ENCODE results near the gene ABHD8. TPM values are rescaled to one million over a fixed set of nuclear protein-coding genes. Genes with fewer than 3 reads are reported as not detected.
A peak's percentile ranks its signal among the peaks of the same experiment; 100 is the strongest.

Gene ABHD8
- total and polyA plus RNA-seq, 2 of the 13 experiments (the other 11 are each of a cell fraction or from before 2014, with no cell fraction given): 6.3 to 7.2 TPM

DNA sequence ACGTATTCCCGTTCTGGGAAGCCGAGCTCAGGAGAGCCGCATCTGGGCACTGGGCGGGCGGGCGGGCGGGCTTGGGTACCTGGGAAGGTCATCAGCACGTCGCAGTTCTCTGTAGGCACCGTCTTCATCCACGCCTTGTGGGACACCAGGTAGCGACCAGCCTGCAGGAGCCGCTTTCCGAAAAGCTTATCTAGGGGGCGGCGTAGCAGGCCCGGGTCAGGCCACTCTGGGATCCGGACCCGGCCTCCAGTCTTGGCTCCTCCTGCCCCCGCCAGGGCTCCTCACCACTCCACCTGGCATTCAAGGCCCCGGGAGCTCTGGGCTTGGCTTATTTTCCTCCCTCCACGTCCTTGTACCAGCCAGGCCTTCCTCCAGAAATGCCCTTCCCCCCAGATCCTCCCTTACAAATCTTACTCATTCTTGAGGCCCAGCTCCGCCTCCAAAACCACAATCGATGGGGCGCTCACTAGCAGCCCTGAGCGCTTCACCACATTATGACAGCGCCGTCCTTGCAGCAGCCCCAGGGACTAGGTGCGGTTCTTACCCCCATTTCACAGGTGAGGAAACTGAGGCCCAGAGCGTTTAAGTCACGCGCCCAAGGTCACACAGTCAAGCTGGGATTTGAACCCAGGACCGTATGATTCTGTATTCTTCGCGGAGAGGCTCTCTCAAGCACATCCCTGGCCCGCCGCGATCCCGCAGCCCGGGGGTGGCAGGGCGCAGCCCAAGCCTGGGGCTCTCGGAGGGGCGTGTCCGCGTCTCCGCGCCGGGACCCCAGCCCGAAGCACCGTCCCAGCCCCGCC lies 30.6 kb upstream of the ABHD8 start (continued):
- TF ChIP-seq, protein P1, sequence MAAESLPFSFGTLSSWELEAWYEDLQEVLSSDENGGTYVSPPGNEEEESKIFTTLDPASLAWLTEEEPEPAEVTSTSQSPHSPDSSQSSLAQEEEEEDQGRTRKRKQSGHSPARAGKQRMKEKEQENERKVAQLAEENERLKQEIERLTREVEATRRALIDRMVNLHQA (CRISPR knock-in tag; IDR thresholded peaks at IDR 0.05): no peak
- TF ChIP-seq SALL1 (CRISPR knock-in tag; IDR thresholded peaks at IDR 0.05) (no peak), SP4 (CRISPR knock-in tag; IDR thresholded peaks at IDR 0.05) (no peak)
- TF ChIP-seq, protein P2, sequence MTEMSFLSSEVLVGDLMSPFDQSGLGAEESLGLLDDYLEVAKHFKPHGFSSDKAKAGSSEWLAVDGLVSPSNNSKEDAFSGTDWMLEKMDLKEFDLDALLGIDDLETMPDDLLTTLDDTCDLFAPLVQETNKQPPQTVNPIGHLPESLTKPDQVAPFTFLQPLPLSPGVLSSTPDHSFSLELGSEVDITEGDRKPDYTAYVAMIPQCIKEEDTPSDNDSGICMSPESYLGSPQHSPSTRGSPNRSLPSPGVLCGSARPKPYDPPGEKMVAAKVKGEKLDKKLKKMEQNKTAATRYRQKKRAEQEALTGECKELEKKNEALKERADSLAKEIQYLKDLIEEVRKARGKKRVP (CRISPR knock-in tag; IDR thresholded peaks at IDR 0.05): no peak
- TF ChIP-seq, protein P3, sequence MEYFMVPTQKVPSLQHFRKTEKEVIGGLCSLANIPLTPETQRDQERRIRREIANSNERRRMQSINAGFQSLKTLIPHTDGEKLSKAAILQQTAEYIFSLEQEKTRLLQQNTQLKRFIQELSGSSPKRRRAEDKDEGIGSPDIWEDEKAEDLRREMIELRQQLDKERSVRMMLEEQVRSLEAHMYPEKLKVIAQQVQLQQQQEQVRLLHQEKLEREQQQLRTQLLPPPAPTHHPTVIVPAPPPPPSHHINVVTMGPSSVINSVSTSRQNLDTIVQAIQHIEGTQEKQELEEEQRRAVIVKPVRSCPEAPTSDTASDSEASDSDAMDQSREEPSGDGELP (IDR thresholded peaks at IDR 0.05; ENCODE audit: borderline replicate concordance, low read depth): no peak

DNA sequence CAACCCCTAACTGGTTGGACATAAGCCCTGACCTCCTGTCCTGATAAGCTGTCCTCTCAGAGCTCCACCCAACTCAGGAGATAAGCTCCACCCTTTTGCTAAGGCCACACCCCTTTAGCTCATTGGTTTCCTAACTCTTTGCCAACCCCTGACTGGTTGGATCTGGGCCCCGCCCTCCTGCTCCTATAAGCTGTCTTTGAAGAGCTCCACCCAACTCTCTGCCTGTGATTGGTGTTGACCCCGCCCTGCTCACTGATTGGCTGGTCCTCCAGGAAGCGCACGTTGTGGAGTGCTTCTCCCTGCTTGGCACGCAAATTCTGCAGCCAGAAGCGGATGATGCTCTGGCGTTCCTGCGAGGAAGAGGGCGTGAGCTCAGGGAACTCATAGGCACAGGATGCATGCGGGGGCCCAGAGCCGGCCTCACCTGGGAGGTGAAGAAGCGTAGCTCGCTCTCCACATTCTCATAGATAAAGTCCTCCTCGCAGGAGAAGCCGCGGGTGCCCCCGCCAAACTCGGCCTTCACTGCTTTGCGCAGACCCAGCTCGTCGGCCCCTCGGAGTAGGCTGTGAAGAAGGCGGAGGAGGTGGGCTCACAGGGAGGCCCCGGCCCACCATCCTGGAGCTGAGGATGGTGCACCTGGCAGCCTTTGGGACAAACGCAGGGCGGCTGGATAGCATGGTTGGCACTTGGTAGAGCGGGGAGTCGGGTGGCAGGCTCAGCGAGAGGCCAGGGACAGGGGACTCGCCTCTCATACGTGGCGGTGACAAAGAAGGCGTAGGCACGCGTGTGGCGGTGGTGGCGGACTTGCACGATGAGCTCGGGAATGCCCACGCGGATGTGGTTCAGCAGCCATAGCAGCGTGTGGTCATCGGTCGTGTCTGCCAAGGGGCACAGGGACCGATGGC lies 29.7 kb upstream of the ABHD8 start:
- in situ Hi-C loops (cut with HindIII; ENCODE audit: extremely low pct_ligation_motif_present, low pct_unique_long_range_greater_than_20kb): no loop called here
- Histone ChIP-seq H3K27me3 (ENCODE audit: control insufficient read depth in 1 of 2, insufficient read depth in 2 of 2, low read length in 2 of 2) (no peaks in the 10 kb centered on the region; a peak in 1 of 5 replicates), H4K20me1 (ENCODE audit: insufficient read depth, low read length) (no peaks in the 10 kb centered on the region), H2AFZ (ENCODE audit: low read length) (no peak overlapping the region), H3K9me3 (ENCODE audit: low read length) (no peaks in the 10 kb centered on the region), H3K79me2 (ENCODE audit: insufficient read depth, low read length) (peaks cover 4% of the 10 kb centered on the region), H3K27ac (ENCODE audit: extremely low read length, insufficient read depth, low read length) (no peak overlapping the region), H3K4me2 (ENCODE audit: low read depth, low read length) (no peak overlapping the region; the same call in 1 of the 2 replicates), H3K4me3 (replicated peaks in 1 of 3; ENCODE audit: insufficient read depth in 1 of 3, low read depth in 2 of 3, low read length in 3 of 3) (no peak overlapping the region), H3K36me3 (replicated peaks in 1 of 2; ENCODE audit: control insufficient read depth in 1 of 2, insufficient read depth in 2 of 2, low read length in 2 of 2) (no peaks in the 10 kb centered on the region), H3K9ac (ENCODE audit: insufficient read depth, low read depth, low read length) (no peak overlapping the region), H3K4me1 (ENCODE audit: insufficient read depth, low read length) (peaks cover 39% of the 10 kb centered on the region)
- DNase-seq (ENCODE audit: low spot score) (peak; percentile 87), ATAC-seq (peak; percentile 24), FAIRE-seq (no peak)
- intact Hi-C loops (cut with micrococcal nuclease; ENCODE audit: unreplicated experiment): no loop called here
- BruUV-seq (replicated peaks): no TSS peak
- 98% methylated on average over 43 of the region's 45 CpGs for WGBS (ENCODE audit: low lambda C conversion rate)
- POLR2A ChIA-PET: interaction anchor here (0.6 to 3.7 kb wide), 15 partner anchors 9 to 526 kb away, joined by 3 to 37 read pairs (median 5); partner anchors contain the start of genes BABAM1, BST2, DDA1 and MRPL34
- CTCF ChIA-PET (ENCODE audit: low intra/inter-chr PET ratio, low total read pairs): no interaction called here
- TF ChIP-seq, protein P4, sequence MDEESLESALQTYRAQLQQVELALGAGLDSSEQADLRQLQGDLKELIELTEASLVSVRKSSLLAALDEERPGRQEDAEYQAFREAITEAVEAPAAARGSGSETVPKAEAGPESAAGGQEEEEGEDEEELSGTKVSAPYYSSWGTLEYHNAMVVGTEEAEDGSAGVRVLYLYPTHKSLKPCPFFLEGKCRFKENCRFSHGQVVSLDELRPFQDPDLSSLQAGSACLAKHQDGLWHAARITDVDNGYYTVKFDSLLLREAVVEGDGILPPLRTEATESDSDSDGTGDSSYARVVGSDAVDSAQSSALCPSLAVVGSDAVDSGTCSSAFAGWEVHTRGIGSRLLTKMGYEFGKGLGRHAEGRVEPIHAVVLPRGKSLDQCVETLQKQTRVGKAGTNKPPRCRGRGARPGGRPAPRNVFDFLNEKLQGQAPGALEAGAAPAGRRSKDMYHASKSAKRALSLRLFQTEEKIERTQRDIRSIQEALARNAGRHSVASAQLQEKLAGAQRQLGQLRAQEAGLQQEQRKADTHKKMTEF (CRISPR knock-in tag; IDR thresholded peaks at IDR 0.05): no peak
- TF ChIP-seq ZNF652 (CRISPR knock-in tag; IDR thresholded peaks at IDR 0.05; ENCODE audit: borderline replicate concordance, low read depth): no peak
- TF ChIP-seq, protein P5, sequence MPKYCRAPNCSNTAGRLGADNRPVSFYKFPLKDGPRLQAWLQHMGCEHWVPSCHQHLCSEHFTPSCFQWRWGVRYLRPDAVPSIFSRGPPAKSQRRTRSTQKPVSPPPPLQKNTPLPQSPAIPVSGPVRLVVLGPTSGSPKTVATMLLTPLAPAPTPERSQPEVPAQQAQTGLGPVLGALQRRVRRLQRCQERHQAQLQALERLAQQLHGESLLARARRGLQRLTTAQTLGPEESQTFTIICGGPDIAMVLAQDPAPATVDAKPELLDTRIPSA (CRISPR knock-in tag; IDR thresholded peaks at IDR 0.05; ENCODE audit: borderline replicate concordance): no peak
- TF ChIP-seq SIX1 (CRISPR knock-in tag; IDR thresholded peaks at IDR 0.05; ENCODE audit: borderline replicate concordance): no peak
- TF ChIP-seq REPIN1 (CRISPR knock-in tag; IDR thresholded peaks at IDR 0.05; ENCODE audit: borderline replicate concordance, low read depth): no peak
- no peak for TF ChIP-seq ZNF460 (CRISPR knock-in tag; IDR thresholded peaks at IDR 0.05; ENCODE audit: borderline replicate concordance)
- TF ChIP-seq, protein P6, sequence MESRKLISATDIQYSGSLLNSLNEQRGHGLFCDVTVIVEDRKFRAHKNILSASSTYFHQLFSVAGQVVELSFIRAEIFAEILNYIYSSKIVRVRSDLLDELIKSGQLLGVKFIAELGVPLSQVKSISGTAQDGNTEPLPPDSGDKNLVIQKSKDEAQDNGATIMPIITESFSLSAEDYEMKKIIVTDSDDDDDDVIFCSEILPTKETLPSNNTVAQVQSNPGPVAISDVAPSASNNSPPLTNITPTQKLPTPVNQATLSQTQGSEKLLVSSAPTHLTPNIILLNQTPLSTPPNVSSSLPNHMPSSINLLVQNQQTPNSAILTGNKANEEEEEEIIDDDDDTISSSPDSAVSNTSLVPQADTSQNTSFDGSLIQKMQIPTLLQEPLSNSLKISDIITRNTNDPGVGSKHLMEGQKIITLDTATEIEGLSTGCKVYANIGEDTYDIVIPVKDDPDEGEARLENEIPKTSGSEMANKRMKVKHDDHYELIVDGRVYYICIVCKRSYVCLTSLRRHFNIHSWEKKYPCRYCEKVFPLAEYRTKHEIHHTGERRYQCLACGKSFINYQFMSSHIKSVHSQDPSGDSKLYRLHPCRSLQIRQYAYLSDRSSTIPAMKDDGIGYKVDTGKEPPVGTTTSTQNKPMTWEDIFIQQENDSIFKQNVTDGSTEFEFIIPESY (CRISPR knock-in tag; IDR thresholded peaks at IDR 0.05): peak; percentile 75; the same call in 1 of the 2 replicates
- no peak for TF ChIP-seq ZSCAN9 (CRISPR knock-in tag; IDR thresholded peaks at IDR 0.05; ENCODE audit: borderline replicate concordance)
